ENCODE results near the gene HOXD11. TPM values are rescaled to one million over a fixed set of nuclear protein-coding genes. Genes with fewer than 3 reads are reported as not detected.

The HOXD11 gene
- total and polyA plus RNA-seq, 2 donors (not counting 3 experiments of a cell fraction or from before 2014, with no cell fraction given): not detected

- peaks cover 86 to 97% of the 10 kb centered on the region in 2 experiments for H3K27me3 ChIP-seq (ENCODE audit: control insufficient read depth in 2 of 2, insufficient read depth in 2 of 2, low read length in 2 of 2)
- no peaks in the 10 kb centered on the region for H3K36me3 ChIP-seq (ENCODE audit: control insufficient read depth in 2 of 2, extremely low read depth in 1 of 2, insufficient read depth in 2 of 2, low read length in 2 of 2)
- H3K9ac ChIP-seq (replicated peaks; ENCODE audit: extremely low read depth, insufficient read depth, low read length): no peak overlapping the region
- no peaks in the 10 kb centered on the region for H4K20me1 ChIP-seq (replicated peaks; ENCODE audit: control insufficient read depth, extremely low read depth, insufficient read depth, low read length)
- DNase-seq (ENCODE audit: low read depth, low spot score): no peak
- no peaks in the 10 kb centered on the region for H3K9me1 ChIP-seq (replicated peaks; ENCODE audit: control insufficient read depth, extremely low read depth, insufficient read depth, low read length)
- no TSS peak for BruUV-seq (replicated peaks)
- dilution Hi-C loops (cut with MboI; ENCODE audit: extremely low pct_ligation_motif_present, low sequenced_read_pairs): no loop called here
- no peaks in the 10 kb centered on the region for H3K9me3 ChIP-seq (replicated peaks; ENCODE audit: control insufficient read depth, insufficient read depth, low read length)
- ChIA-PET POLR2A (no interaction called here), CTCF (interaction anchor here (0.8 to 2.4 kb wide), 5 partner anchors 8 to 1404 kb away, joined by 3 to 13 read pairs (median 4); partner anchors contain the start of gene HOXD9)
- FAIRE-seq: no peak
- intact Hi-C loops (cut with micrococcal nuclease): no loop called here
- no peak overlapping the region for H3K27ac ChIP-seq (ENCODE audit: insufficient read depth, low read depth, low read length)
- no peaks in the 10 kb centered on the region for H3K4me1 ChIP-seq (ENCODE audit: control insufficient read depth, extremely low read depth, insufficient read depth, low read length)
- no peak overlapping the region for H3K4me2 ChIP-seq (ENCODE audit: insufficient read depth, low read length)
- no peaks in the 10 kb centered on the region for H3K79me2 ChIP-seq (ENCODE audit: control insufficient read depth, insufficient read depth, low read length)
- H3K4me3 ChIP-seq (replicated peaks in 1 of 3; ENCODE audit: insufficient read depth in 1 of 3, low read depth in 1 of 3, low read length in 3 of 3): no peak overlapping the region
- H2AFZ ChIP-seq (ENCODE audit: low read depth, low read length): no peak overlapping the region
- TF ChIP-seq JUN (IDR thresholded peaks at IDR 0.05; ENCODE audit: borderline replicate concordance, insufficient read depth, insufficient read length, low read depth): no peak
- TF ChIP-seq POLR2AphosphoS5 (IDR thresholded peaks at IDR 0.05; ENCODE audit: insufficient read depth, low read depth, low read length): no peak
- no peak for TF ChIP-seq GATA2 (IDR thresholded peaks at IDR 0.05; ENCODE audit: insufficient read depth, insufficient read length, low read depth, low read length)
- no peak for TF ChIP-seq POLR2A (IDR thresholded peaks at IDR 0.05; ENCODE audit: low read depth, low read length)
- no peak for TF ChIP-seq MAX (IDR thresholded peaks at IDR 0.05; ENCODE audit: insufficient read depth, insufficient read length)
- TF ChIP-seq MYC (IDR thresholded peaks at IDR 0.05; ENCODE audit: low read depth, low read length): no peak
- TF ChIP-seq FOS (IDR thresholded peaks at IDR 0.05; ENCODE audit: borderline replicate concordance, insufficient read depth, low read length): no peak
- TF ChIP-seq CTCF (IDR thresholded peaks at IDR 0.05; ENCODE audit: extremely low read depth in 1 of 2, insufficient read depth in 1 of 2, low read depth in 1 of 2, low read length in 2 of 2): no peak
- no peak for TF ChIP-seq EZH2 (IDR thresholded peaks at IDR 0.05; ENCODE audit: borderline replicate concordance, low read depth, low read length, severe bottlenecking)
Measured at GRCh38 chr2:176103194-176103593, 3.9 kb upstream of the HOXD11 start.

All from endothelial cell of umbilical vein (primary cell).